ENCODE measurements around the gene RAB22A. TPM values are rescaled to one million over a fixed set of nuclear protein-coding genes. Genes with fewer than 3 reads are reported as not detected.
"Not testable (repeated sequence)": the region's sequence is repeated elsewhere in the genome, so short reads cannot be mapped to it uniquely, and the experiment has no call there.

RAB22A gene
- polyA plus RNA-seq, 1 donor, result 14.5 TPM

DNA sequence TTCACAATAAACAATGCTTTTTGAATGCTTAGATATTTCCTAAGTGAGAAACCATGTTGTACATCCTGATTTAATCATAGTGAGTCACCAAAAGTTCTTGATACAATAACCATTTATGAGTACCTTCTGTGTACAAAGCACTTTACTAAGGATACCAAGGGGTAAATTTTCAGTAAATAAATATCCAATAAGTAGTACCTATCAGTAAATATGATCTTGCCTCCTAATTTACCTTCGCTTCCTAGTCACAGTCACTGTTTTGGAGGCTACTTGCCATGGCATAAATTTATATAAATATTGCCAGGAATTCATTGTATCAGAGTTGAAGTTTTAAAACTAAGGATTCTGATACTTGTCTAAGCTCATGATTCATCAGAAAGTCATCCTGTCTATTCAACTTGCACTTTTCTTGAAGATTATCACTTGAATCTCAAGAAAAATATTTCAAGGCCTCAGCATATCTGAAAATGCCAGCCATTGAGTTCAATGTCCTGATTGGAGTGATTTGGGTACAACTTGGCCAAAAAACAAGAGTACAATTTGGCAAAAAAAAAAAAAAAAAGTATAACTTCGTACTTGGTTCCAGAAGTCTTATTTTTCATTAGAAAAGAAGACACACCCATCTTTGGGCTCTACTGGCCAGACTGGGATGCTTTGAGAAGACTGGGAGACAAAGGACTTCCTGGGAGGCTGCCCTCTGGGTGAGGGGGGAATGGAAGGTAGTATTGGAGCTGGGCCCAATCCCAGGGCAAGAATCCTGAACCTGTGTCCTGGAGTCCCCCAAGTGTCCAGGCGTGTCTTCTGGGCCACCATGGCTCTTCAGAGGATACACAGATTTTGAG lies 32.8 kb downstream of the RAB22A start:
- DNase-seq (ENCODE audit: low read depth), result no peak

DNA sequence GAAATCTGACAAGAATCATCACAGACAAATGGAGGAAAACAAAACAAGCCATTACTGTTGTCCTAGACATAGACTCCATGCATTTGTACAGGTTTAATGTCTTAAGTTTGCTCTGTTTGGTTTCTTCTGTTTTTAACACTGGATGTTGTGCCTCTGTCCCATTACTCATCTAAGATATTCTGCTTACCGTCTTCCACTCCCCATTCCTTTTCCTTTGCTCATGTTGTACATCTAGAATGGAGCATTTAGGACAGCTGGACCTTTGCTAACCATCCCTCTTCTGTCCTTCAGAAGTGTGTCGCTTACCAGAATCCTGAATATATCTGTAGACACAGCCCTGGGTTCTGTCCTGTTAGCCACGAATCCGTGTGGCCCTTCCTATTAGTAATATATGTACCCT lies 35.2 kb downstream of the RAB22A start:
- no peak for DNase-seq (ENCODE audit: low read depth)

DNA sequence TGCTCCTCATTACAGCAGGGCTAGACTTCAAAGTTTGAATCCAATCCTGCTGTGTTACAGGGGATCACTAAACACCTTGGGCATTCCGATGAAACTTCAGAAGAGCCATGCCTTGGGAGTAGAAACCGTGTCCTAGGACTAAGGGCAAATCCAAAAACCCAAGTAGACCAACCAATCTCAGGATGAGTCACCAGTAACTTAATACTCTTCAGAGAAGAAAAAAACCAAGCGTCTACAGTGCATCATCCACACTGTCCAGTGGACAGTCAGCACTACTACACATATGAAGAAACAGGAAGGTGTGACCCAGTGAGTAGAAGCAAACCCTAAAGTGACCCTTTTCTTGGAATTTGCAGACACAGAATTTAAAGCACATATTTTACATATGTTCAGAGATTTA lies 40.1 kb downstream of the RAB22A start:
- no peak for DNase-seq (ENCODE audit: low read depth)

DNA sequence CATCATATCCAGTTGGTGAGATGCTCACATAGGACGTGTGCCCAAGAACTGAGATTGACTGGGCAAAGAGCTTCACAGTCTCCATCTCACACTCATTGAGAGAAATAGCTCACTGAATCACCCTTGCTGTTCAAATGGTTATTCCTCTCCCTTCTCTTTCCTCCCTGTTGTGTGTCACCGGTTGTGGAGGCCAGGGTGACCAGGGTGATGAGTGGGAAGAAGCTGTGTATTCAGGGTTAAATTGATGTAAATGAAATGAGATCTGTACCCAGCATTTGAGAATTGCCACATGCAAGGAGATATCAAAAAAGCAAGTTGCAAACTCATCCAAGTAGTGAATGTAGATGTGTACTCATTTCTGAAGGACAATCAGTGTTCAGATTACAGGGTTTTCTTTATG lies 43.0 kb downstream of the RAB22A start:
- DNase-seq (ENCODE audit: low read depth), result no peak

DNA sequence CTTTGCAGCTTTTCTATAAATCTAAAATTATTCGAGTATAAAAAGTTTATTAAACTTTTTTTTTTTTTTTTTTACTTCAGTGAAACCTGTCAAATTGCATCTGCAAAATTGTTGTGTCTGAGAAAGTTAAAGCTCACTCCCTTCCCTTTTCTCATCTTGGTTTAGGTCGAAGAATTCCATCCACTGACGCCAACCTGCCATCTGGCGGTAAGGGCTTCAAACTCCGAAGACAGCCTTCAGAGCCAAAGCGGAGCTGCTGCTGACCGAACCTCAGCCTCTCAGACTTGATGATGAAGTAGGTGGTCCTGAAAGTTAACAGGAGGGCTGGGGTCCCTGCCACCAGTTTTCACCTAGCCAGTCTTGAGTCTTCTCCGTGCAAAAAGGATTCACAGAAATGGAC lies 49.9 kb downstream of the RAB22A start:
- no peak for DNase-seq (ENCODE audit: low read depth)

DNA sequence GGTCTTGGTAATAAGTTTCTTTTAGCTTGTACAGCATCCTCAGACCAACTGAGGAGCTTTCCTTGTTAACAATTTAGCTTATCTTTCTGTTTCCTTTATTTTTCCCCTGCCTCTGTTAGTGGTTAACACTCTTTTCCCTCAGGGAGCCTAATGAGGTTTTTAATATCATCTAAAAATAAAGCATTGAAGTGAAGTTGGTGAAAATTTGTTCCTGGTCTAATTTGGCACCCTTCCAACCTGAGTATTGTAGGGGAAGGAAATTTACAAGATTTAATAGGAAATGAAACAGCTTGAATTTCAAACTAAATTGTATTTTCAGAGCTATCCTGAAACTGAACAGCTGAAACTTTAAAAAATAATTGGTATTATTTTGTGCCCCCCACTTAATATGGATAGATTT lies 51.4 kb downstream of the RAB22A start:
- no peak for DNase-seq (ENCODE audit: low read depth)

DNA sequence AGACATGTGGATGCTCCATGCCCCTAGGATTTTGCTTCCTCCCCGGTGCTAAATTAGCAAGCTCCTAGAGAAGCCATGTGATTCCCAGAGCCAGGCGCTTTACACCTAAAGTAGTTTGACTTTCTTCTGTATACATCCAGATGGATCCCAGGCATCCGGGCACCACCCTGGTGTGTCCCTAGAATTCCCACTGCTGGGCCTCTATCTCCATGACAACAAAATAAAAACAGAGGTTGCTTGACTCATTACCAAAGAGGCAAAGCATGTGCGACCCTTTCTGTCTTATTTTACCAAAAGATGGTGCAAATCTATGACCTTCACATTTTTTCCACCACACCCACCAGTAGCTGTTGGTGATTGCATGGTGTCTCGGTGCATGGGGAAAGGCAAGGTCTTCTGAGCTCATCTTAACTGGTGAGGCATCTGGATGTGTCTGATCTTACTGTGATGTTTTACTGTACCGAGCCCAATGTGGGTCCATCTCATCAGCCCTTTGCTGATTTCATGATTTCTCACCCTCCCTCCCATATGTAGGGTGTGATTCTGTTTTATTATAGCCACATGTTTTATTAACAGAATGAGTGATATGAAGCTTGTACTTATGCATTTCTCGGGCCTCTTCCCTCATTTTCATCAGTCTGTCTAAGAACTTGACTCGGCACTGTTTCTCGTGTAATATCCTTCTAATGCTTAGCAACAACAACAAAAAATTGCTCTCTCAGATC lies 52.1 kb downstream of the RAB22A start:
- peak; percentile 32 for DNase-seq (ENCODE audit: low read depth)

DNA sequence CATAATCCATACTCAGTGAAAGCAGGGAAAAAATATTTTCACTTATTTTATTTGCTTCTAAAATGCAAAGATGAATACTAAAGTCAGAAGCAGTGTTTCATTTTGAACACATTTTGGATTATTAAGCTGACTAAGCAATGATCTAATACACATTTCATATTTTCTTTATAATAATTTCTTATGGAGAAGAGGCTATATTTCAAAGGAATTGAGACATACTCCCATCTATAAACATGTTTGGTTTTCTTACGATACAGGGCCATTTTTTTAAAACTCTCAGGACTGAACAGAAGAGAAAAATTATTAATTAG lies 52.6 kb downstream of the RAB22A start:
- no peak for DNase-seq (ENCODE audit: low read depth)

DNA sequence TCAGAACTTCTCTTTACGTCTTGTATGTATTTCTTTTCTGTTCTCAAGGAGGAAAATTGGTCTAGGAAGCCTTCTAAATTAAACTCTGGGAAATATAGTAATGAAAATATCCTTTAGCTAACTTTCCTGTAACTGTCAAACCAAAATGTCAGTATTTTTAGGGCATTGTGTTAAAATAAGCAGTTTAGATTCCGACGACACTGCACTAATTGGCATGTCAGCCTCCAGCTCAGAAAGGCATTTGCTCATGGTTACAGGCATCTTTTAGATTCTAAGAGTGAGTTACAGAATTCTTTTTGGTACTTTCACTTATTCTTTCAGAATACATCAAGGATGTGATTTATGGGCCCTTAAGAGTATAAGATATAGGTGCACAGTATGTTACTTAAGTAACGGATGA lies 53.5 kb downstream of the RAB22A start:
- no peak for DNase-seq (ENCODE audit: low read depth)

DNA sequence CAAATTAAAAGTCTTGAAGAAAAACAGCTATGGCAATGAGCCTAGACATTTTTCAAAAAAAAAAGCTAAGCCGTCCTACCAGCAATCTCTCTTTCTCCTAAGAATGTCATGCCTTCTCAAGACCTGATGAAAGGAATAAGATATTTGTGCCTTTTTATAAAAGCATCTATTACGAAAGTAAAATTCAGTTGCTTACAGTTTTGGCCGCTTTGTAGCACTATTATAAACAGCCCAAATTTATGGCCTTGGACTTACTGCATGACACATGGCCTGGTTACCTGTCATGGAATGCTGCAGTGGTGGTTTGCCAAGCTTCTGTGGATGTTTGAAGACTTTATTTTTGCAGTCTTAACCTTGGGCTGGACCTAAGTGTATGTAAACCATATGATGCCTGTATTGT lies 57.4 kb downstream of the RAB22A start:
- DNase-seq (ENCODE audit: low read depth), result no peak

DNA sequence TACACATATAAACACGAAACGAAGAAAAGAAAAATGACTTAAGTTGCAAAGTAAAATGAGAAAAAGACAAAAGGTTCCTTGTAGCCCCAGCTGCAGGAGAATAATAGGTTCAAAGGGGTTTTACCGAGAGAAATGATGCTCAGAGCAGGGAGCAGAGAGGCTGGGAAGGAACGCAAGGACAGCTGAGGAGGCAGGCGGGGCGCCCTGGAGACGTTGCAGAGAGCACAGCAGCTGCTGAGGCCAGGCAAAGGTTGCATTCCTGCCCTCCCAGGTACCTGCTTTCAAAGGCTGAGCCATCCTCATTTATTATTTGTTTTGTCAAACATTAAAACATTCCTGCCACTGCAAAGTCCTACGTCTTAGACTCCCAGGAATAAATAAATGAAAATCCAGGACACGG lies 63.3 kb downstream of the RAB22A start:
- no peak for DNase-seq (ENCODE audit: low read depth)

DNA sequence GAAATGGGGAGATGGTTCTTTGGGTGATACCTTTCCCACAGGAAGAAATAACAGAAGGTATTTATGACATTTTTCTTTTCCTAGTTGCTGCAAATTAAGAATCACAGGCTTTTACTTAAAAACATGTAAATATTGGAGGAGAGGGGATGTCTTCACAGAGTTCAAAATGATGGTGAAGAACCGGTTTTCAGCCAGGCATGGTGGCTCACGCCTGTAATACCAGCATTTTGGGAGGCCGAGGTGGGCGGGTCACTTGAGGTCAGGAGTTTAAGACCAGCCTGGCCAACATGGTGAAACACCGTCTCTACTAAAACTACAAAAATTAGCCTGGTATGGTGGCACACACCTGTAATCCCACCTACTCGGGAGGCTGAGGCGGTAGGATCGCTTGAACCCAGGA lies 63.8 kb downstream of the RAB22A start:
- not testable (repeated sequence) for DNase-seq (ENCODE audit: low read depth)

DNA sequence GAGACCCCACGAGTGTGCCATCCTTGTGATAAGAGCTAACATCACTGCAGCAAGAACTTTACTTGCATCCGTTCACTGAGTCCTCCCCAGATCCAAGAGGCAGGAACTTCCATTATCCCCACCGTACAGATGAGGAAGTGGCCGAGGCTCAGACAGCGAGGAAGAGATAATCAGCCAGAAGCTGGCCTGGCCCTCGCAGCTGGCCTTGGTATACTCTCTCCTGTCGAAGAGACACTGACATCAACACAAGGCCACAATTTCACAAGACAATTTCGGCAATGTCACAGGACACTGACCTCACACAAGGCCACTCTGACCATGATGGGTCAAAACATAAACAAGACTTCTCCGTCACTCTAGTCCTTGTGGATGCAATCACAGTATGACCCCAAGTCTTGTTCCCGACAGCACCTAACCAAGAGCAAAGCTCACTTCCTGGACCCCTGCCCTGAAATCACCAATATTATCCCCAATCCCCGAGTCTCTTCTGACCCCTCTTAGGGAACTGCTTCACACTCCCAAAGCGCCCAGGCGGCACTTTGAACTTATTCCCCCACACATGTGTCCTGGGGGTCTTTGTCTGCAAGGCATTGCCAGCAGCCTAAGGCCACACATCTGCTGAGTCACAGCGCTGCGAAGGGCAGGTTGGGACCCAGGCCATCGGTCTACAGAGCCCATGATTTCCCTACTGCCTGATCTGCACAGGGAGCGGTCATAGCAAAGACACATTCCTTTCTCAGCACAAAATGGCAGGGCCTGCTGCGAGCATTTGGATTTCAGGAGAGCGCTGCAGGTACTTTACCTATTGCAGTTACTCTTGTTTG lies 64.7 kb downstream of the RAB22A start:
- DNase-seq (ENCODE audit: low read depth), result no peak

DNA sequence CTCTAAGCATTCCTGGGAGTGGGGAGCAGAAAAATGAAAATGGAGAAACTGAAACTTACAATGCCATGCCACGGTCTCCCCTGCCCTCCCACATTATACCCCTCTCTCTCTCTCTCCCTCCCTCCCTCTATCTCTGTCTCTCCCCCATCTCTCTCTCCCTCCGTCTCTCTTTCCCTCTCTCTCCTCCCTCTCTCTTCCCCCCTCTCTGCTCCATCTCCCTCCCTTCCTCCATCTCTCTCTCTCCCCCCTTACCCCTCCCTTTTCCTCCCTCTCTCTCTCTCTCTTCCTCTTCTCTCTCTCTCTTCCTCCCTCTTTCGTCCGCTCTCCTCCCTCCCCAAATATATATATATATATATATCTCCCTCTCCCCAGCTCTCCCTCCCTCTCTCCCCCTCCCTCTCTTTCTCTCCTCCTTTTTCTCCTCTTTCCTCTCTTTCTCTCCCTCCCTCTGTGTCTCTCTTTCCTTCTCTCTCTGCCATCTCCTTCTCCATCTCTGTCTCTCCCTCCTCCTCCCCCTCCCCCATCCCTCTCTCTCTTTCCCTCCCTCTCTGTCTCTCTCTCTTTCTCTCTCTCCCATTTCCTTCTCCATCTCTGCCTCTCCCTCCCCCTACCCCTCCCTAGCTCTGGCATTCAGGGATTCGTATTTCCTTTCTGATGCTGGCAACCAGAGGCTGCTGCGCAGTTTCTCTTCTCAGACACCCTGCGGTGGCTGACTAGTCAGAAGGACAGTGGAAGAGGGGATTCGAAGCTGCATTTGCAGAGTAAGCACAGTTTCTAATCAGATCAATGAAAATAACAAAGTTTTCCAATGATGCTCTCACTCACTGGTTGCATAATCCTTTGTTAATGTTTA lies 65.6 kb downstream of the RAB22A start:
- DNase-seq (ENCODE audit: low read depth), result peak; percentile 34

DNA sequence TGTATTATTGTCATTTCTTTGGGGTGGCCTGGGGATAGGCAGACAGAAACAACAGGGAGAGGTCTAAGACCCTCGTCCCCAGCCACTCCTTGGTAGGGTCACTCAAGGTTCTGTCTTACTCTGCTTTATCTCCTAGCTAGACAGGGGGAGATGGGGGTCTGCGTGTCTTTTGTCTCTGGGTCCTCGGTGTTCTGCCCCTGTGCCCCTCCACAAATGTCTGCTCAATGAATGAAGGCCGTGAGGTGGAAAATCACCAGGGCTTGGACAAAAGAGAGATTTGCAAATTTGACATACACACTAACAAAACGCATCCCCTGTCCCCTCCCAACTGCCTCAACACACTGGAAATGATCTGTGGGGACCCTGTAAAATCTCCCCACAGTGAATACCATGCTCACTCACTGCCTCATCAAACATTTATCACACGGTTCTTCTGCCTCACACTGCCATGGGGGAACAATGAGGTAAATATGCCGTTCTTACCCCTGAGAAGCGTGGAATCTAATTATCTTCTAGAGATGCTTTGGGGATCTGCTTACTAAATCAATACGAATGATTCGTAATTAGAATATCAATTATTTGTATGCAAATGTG lies 66.3 kb downstream of the RAB22A start:
- DNase-seq (ENCODE audit: low read depth), result no peak

DNA sequence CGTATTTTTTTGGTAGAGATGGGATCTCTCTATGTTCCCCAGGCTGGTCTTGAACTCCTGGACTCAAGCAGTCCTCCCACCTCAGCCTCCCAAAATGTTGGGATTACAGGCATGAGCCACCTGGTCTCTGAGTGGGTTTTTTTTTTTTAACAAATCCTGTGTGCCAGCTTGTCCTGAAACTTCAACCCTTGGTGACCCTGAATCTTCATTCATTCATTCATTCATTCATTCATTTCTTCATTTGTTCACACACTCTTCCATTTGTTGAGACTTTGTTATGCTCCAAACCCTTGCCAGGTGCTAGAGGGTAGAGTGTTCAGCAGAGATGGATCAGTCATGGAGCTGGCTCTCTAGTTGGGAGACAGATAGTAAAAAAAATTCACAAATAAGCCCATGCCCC lies 67.5 kb downstream of the RAB22A start:
- DNase-seq (ENCODE audit: low read depth), result no peak

DNA sequence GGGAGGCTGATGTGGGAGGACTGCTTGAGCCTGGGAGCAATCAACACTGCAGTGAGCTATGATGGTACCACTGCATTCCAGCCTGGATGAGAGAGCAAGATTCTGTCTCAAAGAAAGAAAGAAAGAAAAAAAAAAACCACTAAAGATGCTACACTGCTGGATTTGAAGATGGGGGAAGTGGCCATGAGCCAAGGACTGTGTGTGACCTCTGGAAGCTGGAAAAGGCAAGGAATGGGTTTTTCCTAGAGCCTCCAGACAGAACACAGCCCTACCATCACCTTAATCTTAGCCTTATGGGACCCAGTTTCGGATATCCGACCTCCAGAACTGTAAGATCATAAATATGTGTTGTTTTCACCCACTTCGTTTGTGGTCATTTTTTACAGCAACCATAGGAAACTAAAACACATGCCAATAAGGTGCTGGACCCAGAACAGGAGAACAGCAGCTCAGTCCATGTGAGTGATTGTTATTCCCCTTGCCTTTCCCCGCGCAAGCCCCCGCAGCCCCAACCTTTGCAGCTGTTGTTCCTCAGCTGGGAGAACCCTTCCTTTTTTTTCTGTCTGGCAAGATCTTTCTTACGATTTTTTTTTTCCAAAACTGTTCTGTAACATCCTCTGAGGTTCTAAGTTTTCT lies 68.4 kb downstream of the RAB22A start:
- DNase-seq (ENCODE audit: low read depth), result peak; percentile 57

DNA sequence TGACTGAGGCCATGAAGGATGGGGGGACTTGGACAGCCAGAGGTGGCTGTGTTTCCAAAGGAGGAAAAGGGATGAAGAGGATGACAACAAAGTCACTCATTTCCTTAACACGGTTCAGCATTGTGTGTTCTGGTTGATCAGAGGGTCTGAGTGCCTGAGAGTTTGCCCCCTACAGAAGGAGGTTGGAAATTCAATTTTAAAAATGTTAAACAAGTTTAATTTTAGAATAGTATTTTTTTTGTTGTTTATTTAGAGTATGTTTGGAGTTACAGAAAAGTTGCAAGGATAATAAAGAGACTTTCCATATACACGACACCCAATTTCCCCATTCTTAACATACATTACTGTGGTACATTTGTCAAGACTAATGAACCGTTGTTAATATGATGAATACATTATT lies 69.2 kb downstream of the RAB22A start:
- DNase-seq (ENCODE audit: low read depth), result no peak

DNA sequence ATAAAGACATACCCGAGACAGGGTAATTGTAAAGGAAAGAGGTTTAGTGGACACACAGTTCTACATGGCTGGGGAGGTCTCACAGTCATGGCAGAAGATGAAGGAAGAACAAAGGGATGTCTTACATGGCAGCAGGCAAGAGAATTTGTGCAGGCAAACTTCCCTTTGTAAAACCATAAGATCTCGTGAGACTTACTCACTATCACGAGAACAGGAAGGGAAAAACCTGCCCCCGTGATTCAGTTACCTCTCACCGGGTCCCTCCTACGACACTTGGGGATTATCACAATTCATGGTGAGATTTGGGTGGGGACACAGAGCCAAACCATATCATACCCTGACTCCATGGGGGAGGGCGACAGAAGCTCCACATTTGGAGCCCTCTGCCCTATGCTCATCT lies 72.1 kb downstream of the RAB22A start:
- no peak for DNase-seq (ENCODE audit: low read depth)

DNA sequence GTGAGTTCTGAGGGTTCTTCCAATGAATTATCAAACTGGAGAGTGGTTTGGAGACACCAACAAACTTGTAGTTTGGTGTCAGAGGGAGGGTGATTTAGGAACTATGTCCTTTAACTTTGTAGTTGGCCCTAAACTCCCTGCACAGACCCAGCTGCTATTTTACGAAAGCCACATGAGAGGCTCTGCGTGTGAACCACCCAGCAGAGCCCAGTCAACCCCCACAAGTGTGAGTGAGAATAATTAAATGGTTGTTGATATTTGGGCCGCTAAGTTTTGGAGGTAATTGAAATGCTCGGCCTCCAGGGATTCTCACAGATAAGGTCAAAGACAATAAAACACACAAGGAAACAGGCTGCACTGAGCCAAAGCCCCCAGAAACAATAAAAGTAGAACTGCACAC lies 72.6 kb downstream of the RAB22A start:
- DNase-seq (ENCODE audit: low read depth), result no peak

DNA sequence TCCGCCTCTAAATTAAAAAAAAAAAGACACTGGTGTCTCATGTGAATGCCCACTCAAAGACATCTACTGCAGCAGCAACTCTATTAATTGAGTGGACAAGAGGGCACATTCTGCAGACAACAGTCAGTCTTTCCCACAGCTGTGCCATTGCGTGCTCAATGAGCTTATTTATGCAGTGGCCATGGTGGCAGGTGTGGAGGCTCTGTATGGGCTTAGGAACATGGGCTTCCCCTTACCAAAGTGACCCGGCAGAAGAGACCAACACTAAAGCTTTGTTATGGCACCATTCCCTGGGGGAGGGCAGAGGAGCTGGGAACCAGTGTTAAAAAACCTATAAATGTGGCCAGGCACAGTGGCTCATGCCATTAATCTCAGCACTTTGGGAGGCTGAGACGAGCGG lies 75.3 kb downstream of the RAB22A start:
- DNase-seq (ENCODE audit: low read depth), result no peak

All from forelimb muscle (tissue), 1 donor.